GM12865 (cell line): ENCODE data around the gene KLHL29.

Source experiments
- DNase-seq: peaks from one replicate; pipeline ENCODE4 v3.0.0; 2010; ENCODE audit warnings: low read depth
- H3K4me3 ChIP-seq: 2 replicates; pipeline ENCODE4 v1.5.1; 2011; ENCODE audit warnings: mild to moderate bottlenecking, low read depth, low read length, control low read depth
- CTCF ChIP-seq: IDR thresholded peaks from 2 replicates; pipeline ENCODE4 v1.5.1; 2011; ENCODE audit warnings: low read length, control low read depth, low read depth, inconsistent platforms; ENCODE audit not compliant: insufficient read depth; ENCODE audit errors: missing control alignments

Gene KLHL29

GRCh38 chr2:23617811-23618215 lies 232.8 kb downstream of the KLHL29 start:
- no peak for TF ChIP-seq CTCF
- no peak for DNase-seq
- H3K4me3 ChIP-seq: no peak overlapping the region

GRCh38 chr2:23618265-23618664 lies 233.3 kb downstream of the KLHL29 start:
- no peak for DNase-seq
- no peak for TF ChIP-seq CTCF
- H3K4me3 ChIP-seq: no peak overlapping the region

GRCh38 chr2:23618794-23619530 lies 234.0 kb downstream of the KLHL29 start:
- DNase-seq: no peak
- no peak for TF ChIP-seq CTCF
- no peak overlapping the region for H3K4me3 ChIP-seq

- no peak for TF ChIP-seq CTCF
- no peak for DNase-seq
- H3K4me3 ChIP-seq: no peak overlapping the region
These were observed 235.0 kb downstream of the KLHL29 start for GRCh38 chr2:23619941-23620340.

GRCh38 chr2:23620841-23621341 lies 235.9 kb downstream of the KLHL29 start:
- no peak for DNase-seq
- TF ChIP-seq CTCF: no peak
- no peak overlapping the region for H3K4me3 ChIP-seq

- H3K4me3 ChIP-seq: no peak overlapping the region
- no peak for DNase-seq
- no peak for TF ChIP-seq CTCF
These were observed 236.6 kb downstream of the KLHL29 start for GRCh38 chr2:23621616-23622015.

GRCh38 chr2:23622466-23622865 lies 237.5 kb downstream of the KLHL29 start:
- no peak overlapping the region for H3K4me3 ChIP-seq
- DNase-seq: no peak
- no peak for TF ChIP-seq CTCF
